Retinal pigment epithelial cell (primary cell): ENCODE results near the gene ALG10B.
"Not testable (repeated sequence)": the region's sequence is repeated elsewhere in the genome, so short reads cannot be mapped to it uniquely, and the experiment has no call there.

Source experiments
- DNase-seq: peaks from one replicate; pipeline ENCODE4 v3.0.0-alpha.2; 2010; ENCODE audit warnings: low read depth
- H3K4me3 ChIP-seq: 2 replicates; pipeline ENCODE4 v1.5.1; 2011; ENCODE audit warnings: mild to moderate bottlenecking, low read length, control low read depth, moderate library complexity
- CTCF ChIP-seq: conservative IDR thresholded peaks from 2 replicates; pipeline ENCODE4 v1.5.1; 2011; ENCODE audit warnings: low read depth, low read length, control low read depth, inconsistent platforms

Gene ALG10B

GRCh38 chr12:38316391-38317129, at the start of gene ALG10B:
Gene ALG10B, plus strand, starts transcription at chr12:38316774. Its CDS starts 120 bp downstream, at chr12:38316894.
- peak; percentile 59 for TF ChIP-seq CTCF
- peak within 1 kb of the TSS; percentile 88 for H3K4me3 ChIP-seq
- DNase-seq: peak; percentile 87

GRCh38 chr12:38268612-38269011, 48.0 kb upstream of the ALG10B start:
- TF ChIP-seq CTCF: no peak
- no peak for DNase-seq
- no peak overlapping the region for H3K4me3 ChIP-seq

- no peak for DNase-seq
- H3K4me3 ChIP-seq: no peak overlapping the region
- no peak for TF ChIP-seq CTCF
Observed at GRCh38 chr12:38269897-38270296, 46.7 kb upstream of the ALG10B start.

- TF ChIP-seq CTCF: no peak
- no peak for DNase-seq
- H3K4me3 ChIP-seq: no peak overlapping the region
Observed at GRCh38 chr12:38279756-38280155, 36.8 kb upstream of the ALG10B start.

GRCh38 chr12:38282886-38283285, 33.7 kb upstream of the ALG10B start:
- no peak overlapping the region for H3K4me3 ChIP-seq
- no peak for TF ChIP-seq CTCF
- DNase-seq: no peak

GRCh38 chr12:38289396-38289795, 27.2 kb upstream of the ALG10B start:
- DNase-seq: no peak
- TF ChIP-seq CTCF: no peak
- H3K4me3 ChIP-seq: no peak overlapping the region

- TF ChIP-seq CTCF: no peak
- H3K4me3 ChIP-seq: no peak overlapping the region
- no peak for DNase-seq
Observed at GRCh38 chr12:38291160-38291559, 25.4 kb upstream of the ALG10B start.

GRCh38 chr12:38302972-38303371, 13.6 kb upstream of the ALG10B start:
- not testable (repeated sequence) for H3K4me3 ChIP-seq, DNase-seq

- H3K4me3 ChIP-seq, DNase-seq: not testable (repeated sequence)
Observed at GRCh38 chr12:38321966-38322365, 5.4 kb downstream of the ALG10B start.
